Chondrocyte (in vitro differentiated cells): Measurements from ENCODE around the gene SCD5. TPM values are rescaled to one million over a fixed set of nuclear protein-coding genes. Genes with fewer than 3 reads are reported as not detected.

ENCODE experiments used
- DNase-seq: peaks from one replicate; pipeline ENCODE4 v3.0.0; 2021; ENCODE audit warnings: mixed read lengths, low spot score
- H3K27ac Mint-ChIP-seq: one replicate; pipeline ENCODE4 v1.8.0; 2021; ENCODE audit warnings: mild to moderate bottlenecking, moderate library complexity, mixed read lengths; ENCODE audit not compliant: unreplicated experiment
- H3K27me3 Mint-ChIP-seq: 2 replicates; pipeline ENCODE4 v1.8.0; 2021; ENCODE audit warnings: low read depth, mixed read lengths
- H3K36me3 Mint-ChIP-seq: 2 replicates; pipeline ENCODE4 v1.8.0; 2021; ENCODE audit warnings: low read depth, mixed read lengths
- H3K4me1 Mint-ChIP-seq: 2 replicates; pipeline ENCODE4 v1.8.0; 2021; ENCODE audit warnings: low read depth, mild to moderate bottlenecking, mixed read lengths
- H3K4me3 Mint-ChIP-seq: one replicate; pipeline ENCODE4 v1.8.0; 2021; ENCODE audit warnings: mild to moderate bottlenecking, moderate library complexity, mixed read lengths; ENCODE audit not compliant: unreplicated experiment
- H3K9me3 Mint-ChIP-seq: 2 replicates; pipeline ENCODE4 v1.8.0; 2021; ENCODE audit warnings: low read depth, mixed read lengths
- CTCF ChIP-seq: fragments of 200-600 bp; sonication (generic); IDR thresholded peaks from 2 replicates; pipeline ENCODE4 v1.5.0; 2021; ENCODE audit warnings: antibody characterized with exemption, mild to moderate bottlenecking, moderate library complexity
- total RNA-seq: library from RNA; stranded (reverse); gene quantifications from 3 replicates; pipeline ENCODE4 v1.2.1, GENCODE V29; 2021

The SCD5 gene
- total RNA-seq, 1 donor from 2014 or later, result 22.6 TPM

GRCh38 chr4:82775243-82775642 is 23.4 kb downstream of the SCD5 start:
- Mint-ChIP-seq H3K27ac (no peak overlapping the region), H3K27me3 (no peaks in the 10 kb centered on the region), H3K4me3 (no peak overlapping the region), H3K4me1 (peaks cover 44% of the 10 kb centered on the region), H3K9me3 (no peaks in the 10 kb centered on the region), H3K36me3 (no peaks in the 10 kb centered on the region)
- DNase-seq, result no peak
- TF ChIP-seq CTCF, result no peak

- no peak for TF ChIP-seq CTCF
- Mint-ChIP-seq H3K27me3 (no peaks in the 10 kb centered on the region), H3K27ac (peak overlapping the region; percentile 56), H3K4me1 (peaks cover 41% of the 10 kb centered on the region), H3K4me3 (peak overlapping the region; percentile 21), H3K36me3 (no peaks in the 10 kb centered on the region), H3K9me3 (no peaks in the 10 kb centered on the region)
- no peak for DNase-seq
These were observed 23.9 kb downstream of the SCD5 start for GRCh38 chr4:82774711-82775171.

- TF ChIP-seq CTCF, result no peak
- Mint-ChIP-seq H3K27me3 (no peaks in the 10 kb centered on the region), H3K36me3 (no peaks in the 10 kb centered on the region)
These were observed 25.5 kb downstream of the SCD5 start for GRCh38 chr4:82773057-82773456.

GRCh38 chr4:82770607-82771006 is 28.0 kb downstream of the SCD5 start:
- no peak overlapping the region for H3K4me3 Mint-ChIP-seq
- no peaks in the 10 kb centered on the region for H3K27me3 Mint-ChIP-seq
- peaks cover 8% of the 10 kb centered on the region for H3K36me3 Mint-ChIP-seq
- peaks cover 12% of the 10 kb centered on the region for H3K9me3 Mint-ChIP-seq
- H3K27ac Mint-ChIP-seq, result no peak overlapping the region
- no peak for TF ChIP-seq CTCF
- H3K4me1 Mint-ChIP-seq, result peaks cover 20% of the 10 kb centered on the region
- DNase-seq, result no peak

More at GRCh38 chr4:82773057-82773456, 25.5 kb downstream of the SCD5 start:
- Mint-ChIP-seq H3K4me3 (no peak overlapping the region), H3K9me3 (no peaks in the 10 kb centered on the region), H3K27ac (no peak overlapping the region), H3K4me1 (peaks cover 38% of the 10 kb centered on the region)
- DNase-seq, result no peak

- Mint-ChIP-seq H3K4me3 (no peak overlapping the region), H3K36me3 (peaks cover 8% of the 10 kb centered on the region), H3K27ac (no peak overlapping the region), H3K27me3 (no peaks in the 10 kb centered on the region), H3K9me3 (peaks cover 17% of the 10 kb centered on the region), H3K4me1 (peaks cover 5% of the 10 kb centered on the region)
- no peak for DNase-seq
- TF ChIP-seq CTCF, result no peak
These were observed 33.5 kb downstream of the SCD5 start for GRCh38 chr4:82765134-82765533.
